Uterus (tissue), 2 donors: Measurements from ENCODE around the gene GRK6.

Source experiments
- CTCF ChIP-seq, 4 experiments: fragments of 200-600 bp in 2 of 4; fragments of 450-650 bp in 2 of 4; sonication (generic) in 2 of 4; IDR thresholded peaks; one replicate each; pipeline ENCODE4 v1.5.1; 2016 to 2019; ENCODE audit warnings: antibody characterized with exemption in 4 of 4, mild to moderate bottlenecking in 2 of 4, moderate library complexity in 1 of 4
- POLR2A ChIP-seq, 2 donors: fragments of 450-650 bp; IDR thresholded peaks; one replicate each; pipeline ENCODE4 v1.6.1; 2016; ENCODE audit warnings: antibody characterized with exemption in 2 of 2, mild to moderate bottlenecking in 1 of 2, moderate library complexity in 1 of 2

GRCh38 chr5:177476531-177477233 is 50.2 kb downstream of the GRK6 start:
- no peak for TF ChIP-seq CTCF (IDR thresholded peaks at IDR 0.05)
- peak in 1 of 2 donors; percentile 22 for TF ChIP-seq POLR2A (IDR thresholded peaks at IDR 0.05)
